SW 1271 (cell line): Measurements from ENCODE around the gene APLP2.
"Not testable (repeated sequence)": the region's sequence is repeated elsewhere in the genome, so short reads cannot be mapped to it uniquely, and the experiment has no call there.

Experiments used
- DNase-seq, 2 experiments: peaks; one replicate each; lab custom pipeline; 2025; lab: John Stamatoyannopoulos, UW

APLP2 gene

GRCh38 chr11:130061017-130061416 lies 8.7 kb upstream of the APLP2 start:
- no peak for DNase-seq

GRCh38 chr11:130062026-130062425 lies 7.7 kb upstream of the APLP2 start:
- no peak for DNase-seq

- DNase-seq: no peak
These were observed 6.2 kb upstream of the APLP2 start for GRCh38 chr11:130063451-130063850.

- no peak for DNase-seq
These were observed 5.1 kb upstream of the APLP2 start for GRCh38 chr11:130064596-130064995.

GRCh38 chr11:130066338-130066737 lies 3.4 kb upstream of the APLP2 start:
- DNase-seq: no peak

GRCh38 chr11:130068546-130068985 lies 1.1 kb upstream of the APLP2 start:
- no peak for DNase-seq

GRCh38 chr11:130068986-130069658 lies 572 bp upstream of the APLP2 start:
- DNase-seq: peak; percentile 63 to 83

- no peak for DNase-seq
These were observed 583 bp downstream of the APLP2 start for GRCh38 chr11:130070109-130070845.

- peak in 1 of 2 experiments; percentile 13 for DNase-seq
These were observed 1.1 kb downstream of the APLP2 start for GRCh38 chr11:130070846-130071200.

GRCh38 chr11:130071211-130071712 lies 1.6 kb downstream of the APLP2 start:
- DNase-seq: peak in 1 of 2 experiments; percentile 24

GRCh38 chr11:130074736-130075135 lies 5.0 kb downstream of the APLP2 start:
- no peak for DNase-seq

- DNase-seq: no peak
These were observed 7.2 kb downstream of the APLP2 start for GRCh38 chr11:130076778-130077481.

GRCh38 chr11:130077671-130078070 lies 8.0 kb downstream of the APLP2 start:
- DNase-seq: no peak

GRCh38 chr11:130078080-130078479 lies 8.4 kb downstream of the APLP2 start:
- DNase-seq: no peak

GRCh38 chr11:130085671-130086290 lies 16.1 kb downstream of the APLP2 start:
- DNase-seq: no peak

- no peak for DNase-seq
These were observed 17.0 kb downstream of the APLP2 start for GRCh38 chr11:130086669-130087068.

GRCh38 chr11:130087294-130087926 lies 17.7 kb downstream of the APLP2 start:
- DNase-seq: no peak

GRCh38 chr11:130088217-130088616 lies 18.5 kb downstream of the APLP2 start:
- no peak for DNase-seq

GRCh38 chr11:130088919-130089673 lies 19.4 kb downstream of the APLP2 start:
- DNase-seq: no peak

GRCh38 chr11:130089674-130090073 lies 20.0 kb downstream of the APLP2 start:
- no peak for DNase-seq

- not testable (repeated sequence) for DNase-seq
These were observed 20.8 kb downstream of the APLP2 start for GRCh38 chr11:130090517-130090916.
